ENCODE results near the gene ZSCAN9. TPM values are rescaled to one million over a fixed set of nuclear protein-coding genes. Genes with fewer than 3 reads are reported as not detected.

Gene ZSCAN9
- total and polyA plus RNA-seq, 9 of the 15 experiments (the other 6 are each of a cell fraction or from before 2014, with no cell fraction given), result 18.8 to 48.9 (median 28.7) TPM

DNA sequence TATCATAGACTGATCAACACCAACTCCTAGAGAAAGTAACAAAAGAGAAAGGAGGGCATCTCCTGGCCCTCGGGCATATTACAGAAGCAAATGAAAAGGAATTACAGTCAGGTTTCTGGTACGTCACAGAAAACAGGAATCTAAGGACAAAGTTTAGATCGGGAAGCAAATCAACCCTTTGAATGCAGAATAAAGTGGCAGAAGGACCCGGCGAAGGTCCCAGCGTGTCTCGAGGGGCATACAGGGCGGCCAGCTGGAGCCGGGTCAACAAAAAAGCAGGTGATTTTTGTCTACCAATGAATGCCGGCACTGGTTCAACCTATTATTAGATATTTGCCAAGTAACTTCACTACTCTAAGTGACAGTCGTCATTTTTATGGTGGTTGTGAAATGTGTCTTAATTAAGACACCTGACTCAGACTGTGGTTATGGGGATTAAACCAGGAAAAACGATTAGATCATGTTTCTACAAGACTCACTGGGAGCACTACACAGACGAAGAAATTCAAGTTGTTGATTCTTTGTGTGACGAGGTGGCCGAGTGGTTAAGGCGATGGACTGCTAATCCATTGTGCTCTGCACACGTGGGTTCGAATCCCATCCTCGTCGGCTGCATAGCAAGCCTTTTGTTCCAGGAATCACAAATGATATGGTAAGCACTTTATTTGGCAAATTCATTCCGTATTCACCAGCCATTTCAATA, 12.4 kb upstream of the ZSCAN9 start (continued):
- TF ChIP-seq XRCC5 (IDR thresholded peaks at IDR 0.05; ENCODE audit: low read depth, low read length) (peak; percentile 67; the same call in 1 of the 2 replicates), ELF4 (CRISPR knock-in tag; IDR thresholded peaks at IDR 0.05) (no peak), GTF2A2 (tag; IDR thresholded peaks at IDR 0.05) (no peak), GABPB1 (CRISPR knock-in tag; IDR thresholded peaks at IDR 0.05) (peak; percentile 79), SMC3 (conservative IDR thresholded peaks at IDR 0.05; ENCODE audit: insufficient read depth, low read depth, low read length) (no peak), STAG1 (CRISPR knock-in tag; IDR thresholded peaks at IDR 0.05; ENCODE audit: borderline replicate concordance) (no peak), CHD2 (IDR thresholded peaks at IDR 0.05; ENCODE audit: low read depth, low read length) (peak; percentile 68), NFE2L1 (tag; IDR thresholded peaks at IDR 0.05; ENCODE audit: borderline replicate concordance, low read depth) (no peak), ZNF551 (CRISPR knock-in tag; IDR thresholded peaks at IDR 0.05) (no peak), ZNF140 (CRISPR knock-in tag; IDR thresholded peaks at IDR 0.05) (no peak), CBFB (CRISPR knock-in tag; IDR thresholded peaks at IDR 0.05) (no peak), ZNF384 (IDR thresholded peaks at IDR 0.05; ENCODE audit: low read depth, low read length) (0 out of 2 replicates have a peak, but pooled peaks have one; percentile 10), ZNF785 (CRISPR knock-in tag; IDR thresholded peaks at IDR 0.05) (no peak), HIVEP1 (CRISPR knock-in tag; IDR thresholded peaks at IDR 0.05) (no peak), CBX1 (IDR thresholded peaks at IDR 0.05; ENCODE audit: low read depth) (no peak; the same call in 1 of the 2 replicates), C11orf30 (IDR thresholded peaks at IDR 0.05; ENCODE audit: low read depth) (peak; percentile 75), FOXK1 (CRISPR knock-in tag; IDR thresholded peaks at IDR 0.05; ENCODE audit: borderline replicate concordance) (peak; percentile 90; the same call in 1 of the 2 replicates), ESRRA (IDR thresholded peaks at IDR 0.05; ENCODE audit: borderline replicate concordance, low read depth) (peak; percentile 84), TRIM24 (IDR thresholded peaks at IDR 0.05) (peak; percentile 9 to 69; a peak in 1 of 4 replicates), SRSF1 (IDR thresholded peaks at IDR 0.05; ENCODE audit: low read depth, low read length) (no peak), KLF10 (CRISPR knock-in tag; IDR thresholded peaks at IDR 0.05) (no peak)
- TF ChIP-seq, protein P1, sequence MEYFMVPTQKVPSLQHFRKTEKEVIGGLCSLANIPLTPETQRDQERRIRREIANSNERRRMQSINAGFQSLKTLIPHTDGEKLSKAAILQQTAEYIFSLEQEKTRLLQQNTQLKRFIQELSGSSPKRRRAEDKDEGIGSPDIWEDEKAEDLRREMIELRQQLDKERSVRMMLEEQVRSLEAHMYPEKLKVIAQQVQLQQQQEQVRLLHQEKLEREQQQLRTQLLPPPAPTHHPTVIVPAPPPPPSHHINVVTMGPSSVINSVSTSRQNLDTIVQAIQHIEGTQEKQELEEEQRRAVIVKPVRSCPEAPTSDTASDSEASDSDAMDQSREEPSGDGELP (CRISPR knock-in tag; IDR thresholded peaks at IDR 0.05; ENCODE audit: borderline replicate concordance), result peak; percentile 93
- TF ChIP-seq, protein P2, sequence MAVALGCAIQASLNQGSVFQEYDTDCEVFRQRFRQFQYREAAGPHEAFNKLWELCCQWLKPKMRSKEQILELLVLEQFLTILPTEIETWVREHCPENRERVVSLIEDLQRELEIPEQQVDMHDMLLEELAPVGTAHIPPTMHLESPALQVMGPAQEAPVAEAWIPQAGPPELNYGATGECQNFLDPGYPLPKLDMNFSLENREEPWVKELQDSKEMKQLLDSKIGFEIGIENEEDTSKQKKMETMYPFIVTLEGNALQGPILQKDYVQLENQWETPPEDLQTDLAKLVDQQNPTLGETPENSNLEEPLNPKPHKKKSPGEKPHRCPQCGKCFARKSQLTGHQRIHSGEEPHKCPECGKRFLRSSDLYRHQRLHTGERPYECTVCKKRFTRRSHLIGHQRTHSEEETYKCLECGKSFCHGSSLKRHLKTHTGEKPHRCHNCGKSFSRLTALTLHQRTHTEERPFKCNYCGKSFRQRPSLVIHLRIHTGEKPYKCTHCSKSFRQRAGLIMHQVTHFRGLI (CRISPR knock-in tag; IDR thresholded peaks at IDR 0.05), result no peak
- TF ChIP-seq, protein P3, sequence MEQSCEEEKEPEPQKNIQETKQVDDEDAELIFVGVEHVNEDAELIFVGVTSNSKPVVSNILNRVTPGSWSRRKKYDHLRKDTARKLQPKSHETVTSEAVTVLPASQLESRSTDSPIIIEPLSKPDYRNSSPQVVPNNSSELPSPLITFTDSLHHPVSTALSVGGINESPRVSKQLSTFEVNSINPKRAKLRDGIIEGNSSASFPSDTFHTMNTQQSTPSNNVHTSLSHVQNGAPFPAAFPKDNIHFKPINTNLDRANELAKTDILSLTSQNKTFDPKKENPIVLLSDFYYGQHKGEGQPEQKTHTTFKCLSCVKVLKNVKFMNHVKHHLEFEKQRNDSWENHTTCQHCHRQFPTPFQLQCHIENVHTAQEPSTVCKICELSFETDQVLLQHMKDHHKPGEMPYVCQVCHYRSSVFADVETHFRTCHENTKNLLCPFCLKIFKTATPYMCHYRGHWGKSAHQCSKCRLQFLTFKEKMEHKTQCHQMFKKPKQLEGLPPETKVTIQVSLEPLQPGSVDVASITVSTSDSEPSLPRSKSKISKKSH (CRISPR knock-in tag; IDR thresholded peaks at IDR 0.05), result no peak

All from K562 (cell line).